HCT116 (cell line): Measurements from ENCODE around the gene FAM3B. TPM values are rescaled to one million over a fixed set of nuclear protein-coding genes. Genes with fewer than 3 reads are reported as not detected.

Source experiments
- ATAC-seq: fragments of 200-7000 bp; cut with Tn5 transposase; 2 replicates; pipeline ENCODE4 v1.9.1; 2020; ENCODE audit warnings: mild to moderate bottlenecking, moderate library complexity
- BruUV-seq: library from RNA; stranded (reverse); fragments of 400-500 nt; replicated peaks from 2 replicates; lab custom pipeline; 2021; lab: Mats Ljungman, UMichigan
- CTCF ChIA-PET: fragments of 300-600 bp; sonication (Branson Sonifier 250); formaldehyde crosslinking; loops from one replicate; lab custom pipeline; 2021; ENCODE audit warnings: antibody characterized with exemption; lab: Charles Lee
- POLR2A ChIA-PET: fragments of 300-600, 350-600 bp; sonication (Branson Sonifier 250); formaldehyde crosslinking; loops from one replicate; lab custom pipeline; 2021; ENCODE audit warnings: antibody characterized with exemption; lab: Charles Lee
- RAD21 ChIA-PET, 2 experiments: fragments of 300-600 bp; sonication (Branson Sonifier 250); formaldehyde crosslinking; loops; one replicate each; lab custom pipeline; 2023; ENCODE audit warnings: low total read pairs in 2 of 2; ENCODE audit not compliant: uncharacterized antibody in 2 of 2, unreplicated experiment in 2 of 2, low non-redundant PET in 1 of 2; lab: Charles Lee
- DNase-seq: peaks from one replicate; pipeline ENCODE4 v3.0.0-alpha.2; 2010; ENCODE audit warnings: low read depth, low spot score
- H2AFZ ChIP-seq: fragments of 200-600 bp; shearing (Covaris generic), sonication (generic); 2 replicates; pipeline ENCODE4 v1.6.1; 2017; ENCODE audit warnings: low read depth, mixed run types, mixed read lengths, antibody characterized with exemption, low read length; ENCODE audit not compliant: poor library complexity, severe bottlenecking
- H3K27ac ChIP-seq: 2 replicates; pipeline ENCODE4 v1.5.1; 2012; ENCODE audit warnings: low read depth, low read length
- H3K27me3 ChIP-seq: fragments of 200-600 bp; sonication (generic); 2 replicates; pipeline ENCODE4 v1.6.1; 2016; ENCODE audit warnings: mixed run types, low read length, mixed read lengths; ENCODE audit not compliant: insufficient read depth
- H3K36me3 ChIP-seq, 2 experiments: fragments of 200-500 bp in 1 of 2; fragments of 200-600 bp in 1 of 2; sonication (Bioruptor generic) in 1 of 2; sonication (generic) in 1 of 2; 2 replicates each; pipeline versions ENCODE4 v1.5.1 to v1.6.1; 2014 to 2016; ENCODE audit warnings: low read length in 2 of 2, inconsistent platforms in 1 of 2, mixed read lengths in 1 of 2, mixed run types in 1 of 2; ENCODE audit not compliant: insufficient read depth in 2 of 2, control insufficient read depth in 1 of 2
- H3K4me1 ChIP-seq, 2 experiments: fragments of 200-600 bp in 1 of 2; sonication (generic) in 1 of 2; 2 replicates each; pipeline versions ENCODE4 v1.5.1 to v1.6.1; 2012 to 2017; ENCODE audit warnings: low read length in 2 of 2, inconsistent platforms in 1 of 2, mild to moderate bottlenecking in 1 of 2, mixed read lengths in 1 of 2, mixed run types in 1 of 2, moderate library complexity in 1 of 2; ENCODE audit not compliant: insufficient read depth in 2 of 2, control insufficient read depth in 1 of 2
- H3K4me2 ChIP-seq: fragments of 200-600 bp; sonication (generic); 2 replicates; pipeline ENCODE4 v1.6.1; 2017; ENCODE audit warnings: mixed run types, low read length, mixed read lengths
- H3K4me3 ChIP-seq, 2 experiments: fragments of 200-600 bp in 1 of 2; sonication (generic) in 1 of 2; replicated peaks in 1 of 2; 2 replicates each; pipeline ENCODE4 v1.5.1; 2011 to 2016; ENCODE audit warnings: low read length in 2 of 2, control low read depth in 1 of 2, low read depth in 1 of 2, mild to moderate bottlenecking in 1 of 2, mixed read lengths in 1 of 2, mixed run types in 1 of 2
- H3K79me2 ChIP-seq: fragments of 200-600 bp; sonication (generic); 2 replicates; pipeline ENCODE4 v1.6.1; 2017; ENCODE audit warnings: mild to moderate bottlenecking, mixed run types, low read length, moderate library complexity, mixed read lengths; ENCODE audit not compliant: insufficient read depth
- H3K9ac ChIP-seq: fragments of 200-600 bp; sonication (generic); 2 replicates; pipeline ENCODE4 v1.6.1; 2016; ENCODE audit warnings: low read length, mixed read lengths
- H3K9me2 ChIP-seq: fragments of 200-600 bp; sonication (generic), shearing (Covaris generic); 2 replicates; pipeline ENCODE4 v1.6.1; 2017; ENCODE audit warnings: mixed run types, mild to moderate bottlenecking, moderate library complexity; ENCODE audit not compliant: insufficient read depth
- H3K9me3 ChIP-seq, 2 experiments: fragments of 200-500 bp in 1 of 2; fragments of 200-600 bp in 1 of 2; sonication (Bioruptor generic) in 1 of 2; sonication (generic) in 1 of 2; 2 replicates each; pipeline ENCODE4 v1.6.1; 2014 to 2017; ENCODE audit warnings: low read length in 2 of 2, mixed read lengths in 2 of 2, inconsistent platforms in 1 of 2, low read depth in 1 of 2, mild to moderate bottlenecking in 1 of 2, mixed run types in 1 of 2, moderate library complexity in 1 of 2; ENCODE audit not compliant: control insufficient read depth in 1 of 2, insufficient read depth in 1 of 2
- H4K20me1 ChIP-seq: fragments of 200-600 bp; sonication (generic), shearing (Covaris generic); 2 replicates; pipeline ENCODE4 v1.6.1; 2017; ENCODE audit warnings: mixed run types, mild to moderate bottlenecking, moderate library complexity; ENCODE audit not compliant: insufficient read depth
- CEBPB ChIP-seq: IDR thresholded peaks from 2 replicates; pipeline ENCODE4 v1.6.1; 2012; ENCODE audit warnings: low read depth
- ELF1 ChIP-seq: IDR thresholded peaks from 2 replicates; pipeline ENCODE4 v1.6.1; 2012; ENCODE audit warnings: low read depth, borderline replicate concordance
- POLR2A ChIP-seq: IDR thresholded peaks from 2 replicates; pipeline ENCODE4 v1.7.0; 2011; ENCODE audit warnings: borderline replicate concordance; ENCODE audit not compliant: insufficient read depth, insufficient read length; ENCODE audit errors: extremely low read depth
- RAD21 ChIP-seq: IDR thresholded peaks from 2 replicates; pipeline ENCODE4 v1.6.1; 2012; ENCODE audit warnings: low read depth, mild to moderate bottlenecking
- SIN3A ChIP-seq: IDR thresholded peaks from 2 replicates; pipeline ENCODE4 v1.6.1; 2012; ENCODE audit warnings: low read depth
- YY1 ChIP-seq: IDR thresholded peaks from 2 replicates; pipeline ENCODE4 v1.6.1; 2011; ENCODE audit warnings: low read length, low read depth, moderate library complexity, mild to moderate bottlenecking; ENCODE audit not compliant: insufficient replicate concordance; ENCODE audit errors: extremely low read depth
- ZNF274 ChIP-seq: fragments of 200-500 bp; sonication (Bioruptor generic); IDR thresholded peaks from 2 replicates; pipeline ENCODE4 v1.6.1; 2014; ENCODE audit warnings: mild to moderate bottlenecking, low read depth, low read length, inconsistent platforms
- intact Hi-C: fragments of 100-400 bp; cut with micrococcal nuclease; formaldehyde crosslinking; loops from 2 replicates; pipeline ENCODE4 v1.10.0; 2022
- total RNA-seq: library from RNA; stranded (reverse); gene quantifications from one replicate; pipeline ENCODE4 v1.2.1, GENCODE V29; 2021; ENCODE audit not compliant: unreplicated experiment
- TF ChIP-seq, protein P1 (sequence below), 3 experiments: fragments of 200-600 bp in 1 of 3; sonication (generic) in 1 of 3; IDR thresholded peaks in 2 of 3; conservative IDR thresholded peaks in 1 of 3; 2 replicates each; pipeline ENCODE4 v1.5.1; 2012 to 2017; ENCODE audit warnings: low read depth in 2 of 3, low read length in 2 of 3, antibody characterized with exemption in 1 of 3, borderline replicate concordance in 1 of 3, control low read depth in 1 of 3, mild to moderate bottlenecking in 1 of 3, mixed read lengths in 1 of 3, mixed run types in 1 of 3, moderate library complexity in 1 of 3; ENCODE audit not compliant: insufficient read depth in 1 of 3
- TF ChIP-seq, protein P2 (sequence below): IDR thresholded peaks from 2 replicates; pipeline ENCODE4 v1.6.1; 2012

Gene FAM3B
- total RNA-seq, 1 experiment from 2014 or later = not detected

DNA sequence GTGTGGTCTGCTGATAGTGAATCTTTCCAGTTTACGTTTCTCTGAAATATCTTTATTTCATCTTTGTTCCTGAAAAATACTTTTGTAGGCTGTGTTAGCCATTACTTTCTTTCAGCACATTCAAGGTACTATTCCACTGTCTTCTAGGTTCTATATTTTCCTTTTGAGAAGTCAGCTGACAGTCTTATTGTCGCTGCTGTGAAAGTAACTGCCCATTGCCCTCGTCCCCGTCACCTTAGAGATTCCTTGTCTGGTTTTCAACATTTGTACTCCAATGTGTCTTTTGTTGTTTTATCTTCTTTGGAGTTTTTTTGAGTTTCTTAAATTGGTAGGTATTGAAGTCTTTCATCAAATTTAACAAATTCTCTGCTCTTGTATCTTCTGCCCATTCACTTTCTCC lies 25.4 kb downstream of the FAM3B start:
- Histone ChIP-seq H3K36me3 (no peaks in the 10 kb centered on the region), H3K9me2 (no peaks in the 10 kb centered on the region), H2AFZ (no peak overlapping the region), H3K79me2 (no peaks in the 10 kb centered on the region), H3K4me2 (no peak overlapping the region), H3K27ac (no peak overlapping the region), H3K9ac (no peak overlapping the region), H4K20me1 (no peaks in the 10 kb centered on the region), H3K4me1 (no peaks in the 10 kb centered on the region), H3K4me3 (no peak overlapping the region), H3K9me3 (peaks cover 3 to 8% of the 10 kb centered on the region in 2 experiments; a peak in 1 of 4 replicates), H3K27me3 (peaks cover 10% of the 10 kb centered on the region; the same call in 1 of the 2 replicates)
- intact Hi-C loops = no loop called here
- no TSS peak for BruUV-seq
- DNase-seq (no peak), ATAC-seq (no peak)
- CTCF ChIA-PET = no interaction called here
- TF ChIP-seq, protein P1, sequence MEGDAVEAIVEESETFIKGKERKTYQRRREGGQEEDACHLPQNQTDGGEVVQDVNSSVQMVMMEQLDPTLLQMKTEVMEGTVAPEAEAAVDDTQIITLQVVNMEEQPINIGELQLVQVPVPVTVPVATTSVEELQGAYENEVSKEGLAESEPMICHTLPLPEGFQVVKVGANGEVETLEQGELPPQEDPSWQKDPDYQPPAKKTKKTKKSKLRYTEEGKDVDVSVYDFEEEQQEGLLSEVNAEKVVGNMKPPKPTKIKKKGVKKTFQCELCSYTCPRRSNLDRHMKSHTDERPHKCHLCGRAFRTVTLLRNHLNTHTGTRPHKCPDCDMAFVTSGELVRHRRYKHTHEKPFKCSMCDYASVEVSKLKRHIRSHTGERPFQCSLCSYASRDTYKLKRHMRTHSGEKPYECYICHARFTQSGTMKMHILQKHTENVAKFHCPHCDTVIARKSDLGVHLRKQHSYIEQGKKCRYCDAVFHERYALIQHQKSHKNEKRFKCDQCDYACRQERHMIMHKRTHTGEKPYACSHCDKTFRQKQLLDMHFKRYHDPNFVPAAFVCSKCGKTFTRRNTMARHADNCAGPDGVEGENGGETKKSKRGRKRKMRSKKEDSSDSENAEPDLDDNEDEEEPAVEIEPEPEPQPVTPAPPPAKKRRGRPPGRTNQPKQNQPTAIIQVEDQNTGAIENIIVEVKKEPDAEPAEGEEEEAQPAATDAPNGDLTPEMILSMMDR (IDR thresholded peaks at IDR 0.05 in 2 of 3, conservative IDR thresholded peaks at IDR 0.05 in 1 of 3; ENCODE audit: borderline replicate concordance in 1 of 3, insufficient read depth in 1 of 3, low read depth in 2 of 3, low read length in 2 of 3) = no peak
- TF ChIP-seq RAD21 (no peak), ZNF274 (no peak), SIN3A (no peak), YY1 (no peak), ELF1 (no peak), POLR2A (no peak), CEBPB (no peak)
- TF ChIP-seq, protein P2, sequence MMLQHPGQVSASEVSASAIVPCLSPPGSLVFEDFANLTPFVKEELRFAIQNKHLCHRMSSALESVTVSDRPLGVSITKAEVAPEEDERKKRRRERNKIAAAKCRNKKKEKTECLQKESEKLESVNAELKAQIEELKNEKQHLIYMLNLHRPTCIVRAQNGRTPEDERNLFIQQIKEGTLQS = no peak
- RAD21 ChIA-PET = no interaction called here
- POLR2A ChIA-PET = no interaction called here
